PC-9 (cell line): ENCODE data around the gene CC2D1A. TPM values are rescaled to one million over a fixed set of nuclear protein-coding genes. Genes with fewer than 3 reads are reported as not detected.

Source experiments
- BruUV-seq: library from RNA; stranded (reverse); fragments of 400-500 nt; replicated peaks from 2 replicates; lab custom pipeline; 2021; lab: Mats Ljungman, UMichigan
- CTCF ChIA-PET: fragments of 300-600 bp; sonication (Branson Sonifier 250); formaldehyde crosslinking; loops from one replicate; lab custom pipeline; 2022; ENCODE audit warnings: antibody characterized with exemption; lab: Charles Lee
- POLR2A ChIA-PET: fragments of 300-600 bp; sonication (Branson Sonifier 250); formaldehyde crosslinking; loops from one replicate; lab custom pipeline; 2022; ENCODE audit warnings: antibody characterized with exemption; ENCODE audit not compliant: unreplicated experiment; lab: Charles Lee
- DNase-seq, 2 experiments: peaks; one replicate each; pipeline versions ENCODE4 v3.0.0 to v3.0.0-alpha.2; 2015 to 2022; ENCODE audit warnings: mixed read lengths in 1 of 2
- H2AFZ ChIP-seq: fragments of 200-600 bp; sonication (generic); 2 replicates; pipeline ENCODE4 v1.8.1; 2017; ENCODE audit warnings: antibody characterized with exemption
- H3F3A ChIP-seq: fragments of 200-600 bp; sonication (generic); 2 replicates; pipeline ENCODE4 v1.8.1; 2017; ENCODE audit warnings: antibody characterized with exemption, mild to moderate bottlenecking, low read depth; ENCODE audit not compliant: insufficient read depth
- H3K27ac ChIP-seq: fragments of 200-600 bp; sonication (generic); 2 replicates; pipeline ENCODE4 v1.6.1; 2016; ENCODE audit warnings: mixed run types
- H3K27me3 ChIP-seq: fragments of 200-600 bp; sonication (generic); 2 replicates; pipeline ENCODE4 v1.6.1; 2016; ENCODE audit warnings: low read depth, mixed run types; ENCODE audit not compliant: insufficient read depth
- H3K36me3 ChIP-seq: fragments of 200-600 bp; sonication (generic); 2 replicates; pipeline ENCODE4 v1.6.1; 2016; ENCODE audit warnings: low read depth, mixed run types
- H3K4me1 ChIP-seq: fragments of 200-600 bp; sonication (generic); replicated peaks from 2 replicates; pipeline ENCODE4 v1.6.1; 2016; ENCODE audit warnings: mixed run types; ENCODE audit not compliant: insufficient read depth
- H3K4me2 ChIP-seq: fragments of 200-600 bp; sonication (generic); 2 replicates; pipeline ENCODE4 v1.6.1; 2017; ENCODE audit warnings: mixed run types
- H3K4me3 ChIP-seq: fragments of 200-600 bp; sonication (generic); 2 replicates; pipeline ENCODE4 v1.6.1; 2016; ENCODE audit warnings: mixed run types
- H3K79me2 ChIP-seq: fragments of 200-600 bp; sonication (generic); 2 replicates; pipeline ENCODE4 v1.6.1; 2017; ENCODE audit warnings: low read depth, mixed run types
- H3K9me2 ChIP-seq: fragments of 200-600 bp; sonication (generic); 2 replicates; pipeline ENCODE4 v1.8.1; 2017; ENCODE audit warnings: mild to moderate bottlenecking; ENCODE audit not compliant: insufficient read depth
- H3K9me3 ChIP-seq: fragments of 200-600 bp; sonication (generic); 2 replicates; pipeline ENCODE4 v1.8.1; 2016; ENCODE audit warnings: low read depth; ENCODE audit not compliant: insufficient read depth
- H4K20me1 ChIP-seq: fragments of 200-600 bp; sonication (generic); 2 replicates; pipeline ENCODE4 v1.8.1; 2017; ENCODE audit not compliant: insufficient read depth
- CTCF ChIP-seq: fragments of 200-600 bp; sonication (generic); conservative IDR thresholded peaks from 2 replicates; pipeline ENCODE4 v1.6.1; 2017; ENCODE audit warnings: mixed run types, antibody characterized with exemption, mild to moderate bottlenecking, moderate library complexity
- EZH2 ChIP-seq: fragments of 200-600 bp; sonication (generic); IDR thresholded peaks from 2 replicates; pipeline ENCODE4 v1.8.0; 2017; ENCODE audit warnings: antibody characterized with exemption, low read depth
- intact Hi-C: fragments of 100-400 bp; cut with micrococcal nuclease; formaldehyde crosslinking; loops from one replicate; pipeline ENCODE4 v1.10.0; 2022; ENCODE audit not compliant: unreplicated experiment
- total RNA-seq: library from RNA; stranded (reverse); gene quantifications from 2 replicates; pipeline ENCODE4 v1.2.3, GENCODE V29; 2021

CC2D1A gene
- total RNA-seq, 1 experiment from 2014 or later, result 55.1 TPM

DNA sequence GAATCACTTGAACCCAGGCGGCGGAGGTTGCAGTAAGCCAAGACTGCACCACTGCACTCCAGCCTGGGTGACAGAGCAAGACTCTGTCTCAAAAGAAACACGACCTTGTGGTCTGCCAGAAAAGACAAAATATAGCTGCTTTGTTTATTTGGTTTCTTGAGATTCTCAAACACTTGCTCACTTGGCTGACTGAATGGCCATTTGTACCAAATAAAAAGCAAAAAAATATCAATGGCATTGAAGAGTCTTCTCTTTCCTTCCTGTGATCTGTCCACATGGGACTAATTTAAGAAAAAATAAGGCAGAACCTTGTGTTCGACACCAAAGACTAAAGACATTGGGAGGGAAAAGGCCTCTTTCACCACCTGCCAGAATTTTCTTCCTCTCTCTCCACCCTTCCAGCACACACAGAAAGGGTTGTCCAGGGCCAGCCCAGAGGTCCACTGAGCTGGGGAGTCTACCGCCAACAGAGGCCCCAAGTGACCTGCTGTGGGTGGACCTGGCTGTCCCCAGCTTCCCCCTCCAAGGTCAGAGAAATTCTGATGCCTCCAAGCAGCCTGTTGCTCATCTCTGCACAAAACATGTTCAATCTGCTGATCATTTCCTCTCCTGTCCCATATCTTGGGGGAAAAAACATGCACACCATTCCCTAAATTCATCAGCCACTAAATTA is 6.0 kb upstream of the CC2D1A start:
- POLR2A ChIA-PET, result no interaction called here
- no peak for DNase-seq
- H3K27ac ChIP-seq, result no peak overlapping the region
- BruUV-seq, result no TSS peak
- intact Hi-C loops, result no loop called here
- no peak for TF ChIP-seq CTCF
- no peak for TF ChIP-seq EZH2
- CTCF ChIA-PET, result no interaction called here
- H3K9me3 ChIP-seq, result no peaks in the 10 kb centered on the region
- no peaks in the 10 kb centered on the region for H3K79me2 ChIP-seq
- H4K20me1 ChIP-seq, result no peaks in the 10 kb centered on the region
- H3K36me3 ChIP-seq, result no peaks in the 10 kb centered on the region
- H3K9me2 ChIP-seq, result no peaks in the 10 kb centered on the region
- no peak overlapping the region for H3K4me3 ChIP-seq
- H3K27me3 ChIP-seq, result no peaks in the 10 kb centered on the region
- H3K4me1 ChIP-seq, result no peaks in the 10 kb centered on the region
- H3F3A ChIP-seq, result peaks cover 32% of the 10 kb centered on the region; the same call in 1 of the 2 replicates
- no peak overlapping the region for H3K4me2 ChIP-seq
- H2AFZ ChIP-seq, result no peak overlapping the region

GRCh38 chr19:13902993-13903555 is 2.9 kb upstream of the CC2D1A start:
- H3K4me1 ChIP-seq, result peaks cover 11% of the 10 kb centered on the region; the same call in 1 of the 2 replicates
- ChIA-PET CTCF (interaction anchor here (0.6 to 0.7 kb wide), 4 partner anchors 13 to 499 kb away, joined by 3 to 6 read pairs (median 4); no protein-coding TSS in a partner anchor), POLR2A (no interaction called here)
- H3F3A ChIP-seq, result peaks cover 28% of the 10 kb centered on the region; the same call in 1 of the 2 replicates
- no peak for DNase-seq
- intact Hi-C loops, result no loop called here
- no peak overlapping the region for H3K4me3 ChIP-seq
- no peaks in the 10 kb centered on the region for H3K9me3 ChIP-seq
- H4K20me1 ChIP-seq, result no peaks in the 10 kb centered on the region
- no peaks in the 10 kb centered on the region for H3K9me2 ChIP-seq
- no peak overlapping the region for H3K27ac ChIP-seq
- H3K27me3 ChIP-seq, result no peaks in the 10 kb centered on the region
- no peak overlapping the region for H2AFZ ChIP-seq
- no peak overlapping the region for H3K4me2 ChIP-seq
- H3K36me3 ChIP-seq, result no peaks in the 10 kb centered on the region
- BruUV-seq, result no TSS peak
- peaks cover 15% of the 10 kb centered on the region for H3K79me2 ChIP-seq
- TF ChIP-seq EZH2 (no peak), CTCF (peak; percentile 66)

DNA sequence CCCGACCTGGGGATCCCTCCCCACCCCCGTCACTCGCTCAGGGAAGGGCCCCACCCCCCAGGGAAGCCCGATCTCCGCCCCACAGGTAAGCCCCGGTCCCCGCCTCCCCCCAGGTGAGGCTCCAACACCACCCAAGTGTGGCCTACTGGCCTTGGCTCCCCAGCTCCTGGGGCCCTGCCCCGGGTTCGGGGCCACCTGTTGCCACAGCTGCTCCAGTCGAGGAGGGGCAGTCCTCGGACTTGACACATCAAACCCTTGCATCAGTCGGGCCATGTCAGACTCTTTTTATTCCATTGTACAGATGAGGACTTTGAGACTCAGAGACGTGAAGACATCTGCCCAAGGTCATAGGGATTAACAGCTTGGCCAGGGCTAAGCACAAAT is 512 bp downstream of the CC2D1A start:
- Histone ChIP-seq H3K9me2 (no peaks in the 10 kb centered on the region), H4K20me1 (no peaks in the 10 kb centered on the region), H3K4me3 (peak overlapping the region; percentile 69), H2AFZ (peak overlapping the region; percentile 60), H3K27me3 (no peaks in the 10 kb centered on the region), H3K9me3 (no peaks in the 10 kb centered on the region), H3K79me2 (peaks cover 20% of the 10 kb centered on the region), H3K4me2 (peak overlapping the region; percentile 79), H3K36me3 (peaks cover 17% of the 10 kb centered on the region), H3K4me1 (peaks cover 11% of the 10 kb centered on the region; the same call in 1 of the 2 replicates), H3K27ac (peak overlapping the region; percentile 53), H3F3A (peaks cover 22% of the 10 kb centered on the region; the same call in 1 of the 2 replicates)
- intact Hi-C loops, result no loop called here
- peak; percentile 38 to 65 for DNase-seq
- ChIA-PET POLR2A (interaction anchor here (0.6 to 1.0 kb wide), 2 partner anchors 141 to 159 kb away, joined by 7 read pairs; a partner anchor contains a TSS), CTCF (interaction anchor here (0.6 kb wide), 1 partner anchor 326 kb away, joined by 3 read pairs; no protein-coding TSS in a partner anchor)
- TF ChIP-seq CTCF (no peak), EZH2 (no peak)
- no TSS peak for BruUV-seq
